Suprapubic skin (tissue), 4 donors: ENCODE measurements around the gene NMB.

Experiments used
- EP300 ChIP-seq: sonication (generic); formaldehyde crosslinking; IDR thresholded peaks from one replicate; pipeline ENCODE4 v1.6.1; 2017; ENCODE audit warnings: antibody characterized with exemption
- POLR2A ChIP-seq, 2 donors: fragments of 450-650 bp; IDR thresholded peaks; one replicate each; pipeline ENCODE4 v1.6.1; 2017; ENCODE audit warnings: antibody characterized with exemption in 2 of 2, mild to moderate bottlenecking in 2 of 2, moderate library complexity in 2 of 2
- POLR2AphosphoS5 ChIP-seq, 3 donors: sonication (generic); formaldehyde crosslinking; IDR thresholded peaks; one replicate each; pipeline ENCODE4 v1.6.1; 2017; ENCODE audit warnings: antibody characterized with exemption in 3 of 3
- TF ChIP-seq, protein P1 (sequence below), 2 donors: fragments of 200-600 bp in 1 of 2; fragments of 450-650 bp in 1 of 2; sonication (generic) in 1 of 2; IDR thresholded peaks; one replicate each; pipeline ENCODE4 v1.5.1; 2016 to 2019; ENCODE audit warnings: antibody characterized with exemption in 2 of 2, mild to moderate bottlenecking in 1 of 2, moderate library complexity in 1 of 2

DNA sequence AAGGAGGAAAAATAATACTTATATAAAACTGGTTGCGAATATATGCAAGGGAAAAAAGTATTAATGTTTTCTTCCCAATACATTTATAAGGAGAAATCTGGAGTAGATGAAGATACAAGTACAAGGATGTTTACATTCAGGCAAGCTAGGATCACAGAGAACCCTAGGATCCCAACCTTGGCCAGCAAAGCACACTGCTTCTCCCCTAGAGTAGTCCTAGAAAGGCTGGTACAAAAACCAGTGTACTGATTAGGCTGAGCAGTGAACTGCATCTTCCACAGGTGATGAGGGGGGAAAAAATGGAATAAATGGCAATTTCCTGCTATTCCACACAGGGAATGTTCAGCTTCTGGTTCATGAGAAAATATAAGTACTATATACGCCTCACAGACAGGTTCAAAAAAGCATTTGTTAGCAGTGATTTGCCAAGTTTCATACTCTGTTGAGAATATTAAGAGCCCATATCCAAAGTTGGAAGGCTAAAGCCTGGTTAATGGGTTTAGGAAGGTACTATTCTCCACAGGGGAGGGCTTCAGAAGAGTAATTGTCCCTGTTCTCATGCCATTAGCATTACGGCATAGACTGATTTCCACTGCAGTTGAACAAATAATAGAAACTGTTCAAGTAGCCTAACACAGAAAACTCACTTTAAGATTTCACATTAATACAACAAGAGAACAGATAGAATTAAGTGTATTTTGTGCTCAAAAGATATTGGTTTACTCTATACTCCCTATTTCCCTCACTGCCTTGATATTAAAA, 10.4 kb upstream of the NMB start:
- TF ChIP-seq, protein P1, sequence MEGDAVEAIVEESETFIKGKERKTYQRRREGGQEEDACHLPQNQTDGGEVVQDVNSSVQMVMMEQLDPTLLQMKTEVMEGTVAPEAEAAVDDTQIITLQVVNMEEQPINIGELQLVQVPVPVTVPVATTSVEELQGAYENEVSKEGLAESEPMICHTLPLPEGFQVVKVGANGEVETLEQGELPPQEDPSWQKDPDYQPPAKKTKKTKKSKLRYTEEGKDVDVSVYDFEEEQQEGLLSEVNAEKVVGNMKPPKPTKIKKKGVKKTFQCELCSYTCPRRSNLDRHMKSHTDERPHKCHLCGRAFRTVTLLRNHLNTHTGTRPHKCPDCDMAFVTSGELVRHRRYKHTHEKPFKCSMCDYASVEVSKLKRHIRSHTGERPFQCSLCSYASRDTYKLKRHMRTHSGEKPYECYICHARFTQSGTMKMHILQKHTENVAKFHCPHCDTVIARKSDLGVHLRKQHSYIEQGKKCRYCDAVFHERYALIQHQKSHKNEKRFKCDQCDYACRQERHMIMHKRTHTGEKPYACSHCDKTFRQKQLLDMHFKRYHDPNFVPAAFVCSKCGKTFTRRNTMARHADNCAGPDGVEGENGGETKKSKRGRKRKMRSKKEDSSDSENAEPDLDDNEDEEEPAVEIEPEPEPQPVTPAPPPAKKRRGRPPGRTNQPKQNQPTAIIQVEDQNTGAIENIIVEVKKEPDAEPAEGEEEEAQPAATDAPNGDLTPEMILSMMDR (IDR thresholded peaks at IDR 0.05) = no peak
- TF ChIP-seq POLR2A (IDR thresholded peaks at IDR 0.05) (no peak), POLR2AphosphoS5 (IDR thresholded peaks at IDR 0.05) (no peak), EP300 (no peak)
